Measurements from ENCODE around the gene PLA2G15. TPM values are rescaled to one million over a fixed set of nuclear protein-coding genes. Genes with fewer than 3 reads are reported as not detected.

PLA2G15 gene
- total and polyA plus RNA-seq, 2 of the 13 experiments (the other 11 are each of a cell fraction or from before 2014, with no cell fraction given): 14.4 to 23.7 TPM

DNA sequence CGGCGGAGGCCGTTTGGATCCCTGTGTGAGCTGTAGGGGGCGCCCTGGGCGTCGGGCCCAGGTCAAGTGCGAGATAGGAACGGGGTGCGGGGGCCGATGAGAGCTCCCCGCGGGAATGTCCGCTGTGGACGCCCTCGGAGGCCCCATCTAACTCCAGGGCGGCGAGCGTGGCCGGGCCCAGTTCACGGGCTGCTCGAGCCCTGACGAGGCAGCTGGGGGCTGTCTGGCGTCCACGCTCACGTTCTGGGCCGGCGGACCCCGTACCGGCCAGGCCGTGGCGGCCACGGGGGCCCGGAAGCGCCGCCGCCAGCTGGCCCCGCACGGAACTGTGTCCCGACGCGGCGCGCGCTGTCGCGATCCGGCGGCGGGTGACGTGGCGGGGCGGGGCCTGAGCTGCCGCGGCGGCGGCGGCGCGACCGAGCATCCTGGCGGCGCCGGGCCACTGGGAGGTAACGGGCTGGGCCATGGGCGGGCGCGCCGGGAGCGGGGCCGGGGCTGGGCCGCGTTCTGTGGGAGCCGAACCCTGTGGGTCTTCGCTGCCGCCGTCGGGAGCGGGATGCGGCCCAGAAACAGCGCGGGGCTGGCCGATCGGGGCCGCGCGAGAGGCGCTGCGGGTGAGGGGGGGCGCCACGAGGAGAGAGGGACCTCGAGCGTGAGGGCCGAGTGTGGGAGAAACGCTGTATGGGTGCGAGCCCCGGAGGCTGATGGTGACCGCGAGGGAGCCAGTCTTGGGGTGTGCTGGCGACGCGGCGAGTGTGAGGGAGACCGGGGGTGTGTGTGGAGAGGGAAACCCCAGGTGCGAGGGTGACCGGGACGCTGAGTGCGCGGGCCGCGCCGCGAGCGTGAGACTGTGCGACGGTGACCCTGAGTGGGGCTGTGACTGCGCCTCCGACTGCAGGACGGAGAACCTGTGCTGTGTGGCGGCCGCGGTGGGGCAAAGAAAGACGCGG lies 19.2 kb downstream of the PLA2G15 start, which contains the start of gene SLC7A6 (continued):
- TF ChIP-seq AGO1 (IDR thresholded peaks at IDR 0.05; ENCODE audit: low read depth, low read length, poor library complexity, severe bottlenecking) (peak; percentile 80), DPF2 (CRISPR knock-in tag; IDR thresholded peaks at IDR 0.05; ENCODE audit: borderline replicate concordance, low read depth) (no peak), ZNF558 (CRISPR knock-in tag; IDR thresholded peaks at IDR 0.05; ENCODE audit: borderline replicate concordance) (peak; percentile 57; the same call in 1 of the 2 replicates), CBX5 (CRISPR knock-in tag; IDR thresholded peaks at IDR 0.05; ENCODE audit: borderline replicate concordance) (no peak; the same call in 1 of the 2 replicates), ZNF501 (CRISPR knock-in tag; IDR thresholded peaks at IDR 0.05) (peak; percentile 71), KDM3A (CRISPR knock-in tag; IDR thresholded peaks at IDR 0.05; ENCODE audit: low read depth) (peak; percentile 72; the same call in 1 of the 2 replicates), ZNF766 (CRISPR knock-in tag; IDR thresholded peaks at IDR 0.05; ENCODE audit: borderline replicate concordance) (peak; percentile 52; the same call in 1 of the 2 replicates), RBM22 (optimal IDR thresholded peaks at IDR 0.05; ENCODE audit: low read length) (no peak), ZNF556 (CRISPR knock-in tag; IDR thresholded peaks at IDR 0.05; ENCODE audit: borderline replicate concordance) (peak; percentile 85; the same call in 1 of the 2 replicates), TP53 (CRISPR knock-in tag; conservative IDR thresholded peaks at IDR 0.05) (0 out of 2 replicates have a peak, but pooled peaks have one; percentile 34), TEAD3 (CRISPR knock-in tag; optimal IDR thresholded peaks at IDR 0.05; ENCODE audit: borderline replicate concordance) (peak; percentile 47), ZNF773 (CRISPR knock-in tag; IDR thresholded peaks at IDR 0.05; ENCODE audit: borderline replicate concordance) (peak; percentile 73), ZFP82 (CRISPR knock-in tag; IDR thresholded peaks at IDR 0.05; ENCODE audit: borderline replicate concordance) (no peak), ZNF12 (CRISPR knock-in tag; IDR thresholded peaks at IDR 0.05) (0 out of 2 replicates have a peak, but pooled peaks have one; percentile 31), SRSF1 (optimal IDR thresholded peaks at IDR 0.05; ENCODE audit: low read depth, low read length) (peak; percentile 26), ISL2 (CRISPR knock-in tag; IDR thresholded peaks at IDR 0.05) (peak; percentile 72), SNRNP70 (IDR thresholded peaks at IDR 0.05; ENCODE audit: low read depth, low read length) (no peak), ZNF136 (CRISPR knock-in tag; IDR thresholded peaks at IDR 0.05; ENCODE audit: low read depth) (no peak; the same call in 1 of the 2 replicates), THYN1 (CRISPR knock-in tag; IDR thresholded peaks at IDR 0.05; ENCODE audit: borderline replicate concordance, low read depth) (no peak), RAD51 (IDR thresholded peaks at IDR 0.05; ENCODE audit: borderline replicate concordance) (no peak)
- TF ChIP-seq, protein P1, sequence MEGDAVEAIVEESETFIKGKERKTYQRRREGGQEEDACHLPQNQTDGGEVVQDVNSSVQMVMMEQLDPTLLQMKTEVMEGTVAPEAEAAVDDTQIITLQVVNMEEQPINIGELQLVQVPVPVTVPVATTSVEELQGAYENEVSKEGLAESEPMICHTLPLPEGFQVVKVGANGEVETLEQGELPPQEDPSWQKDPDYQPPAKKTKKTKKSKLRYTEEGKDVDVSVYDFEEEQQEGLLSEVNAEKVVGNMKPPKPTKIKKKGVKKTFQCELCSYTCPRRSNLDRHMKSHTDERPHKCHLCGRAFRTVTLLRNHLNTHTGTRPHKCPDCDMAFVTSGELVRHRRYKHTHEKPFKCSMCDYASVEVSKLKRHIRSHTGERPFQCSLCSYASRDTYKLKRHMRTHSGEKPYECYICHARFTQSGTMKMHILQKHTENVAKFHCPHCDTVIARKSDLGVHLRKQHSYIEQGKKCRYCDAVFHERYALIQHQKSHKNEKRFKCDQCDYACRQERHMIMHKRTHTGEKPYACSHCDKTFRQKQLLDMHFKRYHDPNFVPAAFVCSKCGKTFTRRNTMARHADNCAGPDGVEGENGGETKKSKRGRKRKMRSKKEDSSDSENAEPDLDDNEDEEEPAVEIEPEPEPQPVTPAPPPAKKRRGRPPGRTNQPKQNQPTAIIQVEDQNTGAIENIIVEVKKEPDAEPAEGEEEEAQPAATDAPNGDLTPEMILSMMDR (CRISPR knock-in tag; IDR thresholded peaks at IDR 0.05): peak; percentile 95
- TF ChIP-seq, protein P2, sequence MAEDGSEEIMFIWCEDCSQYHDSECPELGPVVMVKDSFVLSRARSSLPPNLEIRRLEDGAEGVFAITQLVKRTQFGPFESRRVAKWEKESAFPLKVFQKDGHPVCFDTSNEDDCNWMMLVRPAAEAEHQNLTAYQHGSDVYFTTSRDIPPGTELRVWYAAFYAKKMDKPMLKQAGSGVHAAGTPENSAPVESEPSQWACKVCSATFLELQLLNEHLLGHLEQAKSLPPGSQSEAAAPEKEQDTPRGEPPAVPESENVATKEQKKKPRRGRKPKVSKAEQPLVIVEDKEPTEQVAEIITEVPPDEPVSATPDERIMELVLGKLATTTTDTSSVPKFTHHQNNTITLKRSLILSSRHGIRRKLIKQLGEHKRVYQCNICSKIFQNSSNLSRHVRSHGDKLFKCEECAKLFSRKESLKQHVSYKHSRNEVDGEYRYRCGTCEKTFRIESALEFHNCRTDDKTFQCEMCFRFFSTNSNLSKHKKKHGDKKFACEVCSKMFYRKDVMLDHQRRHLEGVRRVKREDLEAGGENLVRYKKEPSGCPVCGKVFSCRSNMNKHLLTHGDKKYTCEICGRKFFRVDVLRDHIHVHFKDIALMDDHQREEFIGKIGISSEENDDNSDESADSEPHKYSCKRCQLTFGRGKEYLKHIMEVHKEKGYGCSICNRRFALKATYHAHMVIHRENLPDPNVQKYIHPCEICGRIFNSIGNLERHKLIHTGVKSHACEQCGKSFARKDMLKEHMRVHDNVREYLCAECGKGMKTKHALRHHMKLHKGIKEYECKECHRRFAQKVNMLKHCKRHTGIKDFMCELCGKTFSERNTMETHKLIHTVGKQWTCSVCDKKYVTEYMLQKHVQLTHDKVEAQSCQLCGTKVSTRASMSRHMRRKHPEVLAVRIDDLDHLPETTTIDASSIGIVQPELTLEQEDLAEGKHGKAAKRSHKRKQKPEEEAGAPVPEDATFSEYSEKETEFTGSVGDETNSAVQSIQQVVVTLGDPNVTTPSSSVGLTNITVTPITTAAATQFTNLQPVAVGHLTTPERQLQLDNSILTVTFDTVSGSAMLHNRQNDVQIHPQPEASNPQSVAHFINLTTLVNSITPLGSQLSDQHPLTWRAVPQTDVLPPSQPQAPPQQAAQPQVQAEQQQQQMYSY (CRISPR knock-in tag; IDR thresholded peaks at IDR 0.05): peak; percentile 32; the same call in 1 of the 2 replicates
- TF ChIP-seq, protein P3, sequence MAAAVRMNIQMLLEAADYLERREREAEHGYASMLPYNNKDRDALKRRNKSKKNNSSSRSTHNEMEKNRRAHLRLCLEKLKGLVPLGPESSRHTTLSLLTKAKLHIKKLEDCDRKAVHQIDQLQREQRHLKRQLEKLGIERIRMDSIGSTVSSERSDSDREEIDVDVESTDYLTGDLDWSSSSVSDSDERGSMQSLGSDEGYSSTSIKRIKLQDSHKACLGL (CRISPR knock-in tag; IDR thresholded peaks at IDR 0.05): 0 out of 2 replicates have a peak, but pooled peaks have one; percentile 89

All from HepG2 (cell line).